ENCODE measurements around the gene RAET1G.
"Not testable (repeated sequence)": the region's sequence is repeated elsewhere in the genome, so short reads cannot be mapped to it uniquely, and the experiment has no call there.

RAET1G gene

DNA sequence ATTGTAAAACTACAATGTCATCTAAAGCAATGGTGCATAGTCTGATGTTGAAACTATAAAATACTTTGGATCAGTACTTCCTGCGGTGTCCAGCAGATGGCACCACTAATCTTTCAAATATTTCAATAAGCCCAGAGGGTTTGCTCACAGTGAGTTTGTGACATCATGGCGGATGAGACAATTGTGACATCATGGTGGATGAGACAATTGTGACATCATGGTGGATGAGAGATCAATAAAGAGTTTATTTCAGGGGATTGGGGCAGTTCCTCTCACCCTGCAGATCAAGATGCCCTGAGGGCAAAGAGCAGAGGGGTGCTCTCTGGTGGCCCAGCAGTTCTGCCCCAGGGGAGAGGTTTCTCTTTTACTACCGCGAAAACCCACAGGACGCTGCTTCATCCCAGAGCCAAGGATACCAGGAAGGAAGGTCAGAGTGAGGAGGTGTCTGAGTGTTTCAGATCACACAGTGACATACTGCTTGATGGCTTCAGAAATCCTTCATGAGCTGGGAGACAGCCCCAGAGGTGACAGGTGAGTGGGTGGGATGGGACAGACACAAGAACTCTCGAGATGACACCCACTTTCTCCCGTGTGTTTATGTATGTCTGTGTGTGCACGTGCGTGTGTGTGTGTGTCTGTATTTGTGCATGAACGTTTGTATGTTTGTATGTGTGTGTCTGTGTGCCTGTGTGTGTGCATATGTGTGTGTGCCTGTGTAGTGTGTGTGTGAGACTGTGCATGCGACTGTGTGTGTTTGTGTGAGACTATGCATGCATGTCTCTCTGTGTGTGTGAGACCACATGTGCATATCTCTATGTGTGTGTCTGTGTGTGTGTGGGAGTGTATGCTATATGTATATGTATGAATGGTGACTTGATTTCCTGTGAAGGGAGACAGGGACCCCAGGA, 11.6 kb upstream of the RAET1G start:
- peak; percentile 60 for DNase-seq (ENCODE audit: low spot score)

DNA sequence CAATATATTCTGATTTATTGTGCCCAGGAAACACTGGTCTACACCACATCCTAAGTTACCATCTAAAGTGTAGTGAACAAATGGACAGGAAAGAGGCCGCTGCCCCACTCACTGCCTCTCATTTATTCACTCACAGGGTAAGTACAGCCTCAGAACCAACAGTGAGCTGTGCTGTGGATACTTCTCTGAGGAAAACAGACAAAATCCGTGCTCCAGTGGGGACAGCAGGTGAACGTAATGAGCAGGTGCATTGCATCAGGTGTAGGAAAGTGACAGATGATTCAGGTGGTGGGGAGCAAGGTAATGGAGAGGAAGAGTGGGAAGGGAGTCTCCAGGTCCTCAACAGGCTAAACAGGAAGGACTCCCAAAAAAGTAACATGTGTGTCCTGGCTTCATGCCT, 10.5 kb upstream of the RAET1G start:
- DNase-seq (ENCODE audit: low spot score) = no peak

DNA sequence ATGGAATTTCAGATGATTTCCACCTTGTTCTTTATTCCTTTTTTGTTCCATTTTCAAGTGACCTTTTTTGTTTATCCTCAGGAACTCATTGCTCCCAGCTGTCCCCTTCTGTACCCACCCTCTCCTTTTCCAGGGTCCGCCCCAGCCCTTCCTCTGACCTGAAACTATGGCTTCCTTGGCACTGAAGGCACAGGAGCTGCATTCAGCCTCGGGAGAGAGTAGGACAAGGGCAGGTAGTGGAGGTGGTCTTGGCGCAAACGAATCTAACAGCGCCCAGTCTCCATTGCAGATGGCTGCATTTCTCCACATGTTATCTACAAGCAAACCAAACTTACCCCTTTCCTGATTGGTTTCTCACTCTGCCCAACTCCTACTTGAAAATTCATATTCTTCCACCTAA, 10.1 kb upstream of the RAET1G start:
- DNase-seq (ENCODE audit: low spot score) = no peak

GRCh38 chr6:149931501-149931900, 8.6 kb upstream of the RAET1G start:
- no peak for DNase-seq (ENCODE audit: low spot score)

DNA sequence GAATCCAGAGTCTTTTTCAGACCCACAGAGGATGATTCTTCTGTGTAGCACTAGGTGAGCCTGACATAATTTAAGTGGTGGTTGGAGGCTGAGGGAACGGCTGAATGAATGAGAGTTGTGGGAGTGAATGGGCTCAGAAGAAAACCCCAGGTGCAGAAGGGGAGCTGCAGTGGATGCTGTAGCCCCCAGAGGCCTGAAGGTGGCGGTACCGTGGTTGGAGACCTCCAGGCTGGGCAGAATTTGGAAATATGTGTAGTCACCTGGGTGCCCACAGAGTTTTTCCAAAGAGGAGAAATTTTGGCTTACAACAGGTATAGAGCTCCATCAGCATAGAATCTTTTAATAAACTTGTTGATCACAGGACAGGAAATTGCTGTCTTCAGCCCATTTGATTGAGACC, 6.5 kb upstream of the RAET1G start:
- DNase-seq (ENCODE audit: low spot score) = no peak

GRCh38 chr6:149927025-149927424, 4.1 kb upstream of the RAET1G start:
- not testable (repeated sequence) for DNase-seq (ENCODE audit: low spot score)

GRCh38 chr6:149925974-149926777, 3.3 kb upstream of the RAET1G start:
- peak; percentile 61 for DNase-seq (ENCODE audit: low spot score)

GRCh38 chr6:149925253-149925973, 2.5 kb upstream of the RAET1G start:
- DNase-seq (ENCODE audit: low spot score) = no peak

DNA sequence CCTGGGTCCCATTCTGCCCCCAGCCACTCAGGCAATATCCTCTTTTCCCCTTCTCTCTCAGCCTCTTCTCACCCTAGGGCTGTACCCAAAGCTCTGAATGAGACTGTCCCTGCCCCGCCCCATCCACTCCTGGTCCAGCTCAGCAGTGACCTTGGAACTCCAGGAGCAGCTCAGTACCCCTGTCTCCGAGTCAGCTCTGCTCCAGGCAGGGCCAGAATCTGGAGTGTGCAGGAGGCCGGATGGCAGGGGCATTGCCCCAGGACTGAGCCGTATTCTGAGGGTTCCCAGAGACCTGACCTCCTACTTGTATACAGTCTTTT, 2.0 kb upstream of the RAET1G start:
- no peak for DNase-seq (ENCODE audit: low spot score)

DNA sequence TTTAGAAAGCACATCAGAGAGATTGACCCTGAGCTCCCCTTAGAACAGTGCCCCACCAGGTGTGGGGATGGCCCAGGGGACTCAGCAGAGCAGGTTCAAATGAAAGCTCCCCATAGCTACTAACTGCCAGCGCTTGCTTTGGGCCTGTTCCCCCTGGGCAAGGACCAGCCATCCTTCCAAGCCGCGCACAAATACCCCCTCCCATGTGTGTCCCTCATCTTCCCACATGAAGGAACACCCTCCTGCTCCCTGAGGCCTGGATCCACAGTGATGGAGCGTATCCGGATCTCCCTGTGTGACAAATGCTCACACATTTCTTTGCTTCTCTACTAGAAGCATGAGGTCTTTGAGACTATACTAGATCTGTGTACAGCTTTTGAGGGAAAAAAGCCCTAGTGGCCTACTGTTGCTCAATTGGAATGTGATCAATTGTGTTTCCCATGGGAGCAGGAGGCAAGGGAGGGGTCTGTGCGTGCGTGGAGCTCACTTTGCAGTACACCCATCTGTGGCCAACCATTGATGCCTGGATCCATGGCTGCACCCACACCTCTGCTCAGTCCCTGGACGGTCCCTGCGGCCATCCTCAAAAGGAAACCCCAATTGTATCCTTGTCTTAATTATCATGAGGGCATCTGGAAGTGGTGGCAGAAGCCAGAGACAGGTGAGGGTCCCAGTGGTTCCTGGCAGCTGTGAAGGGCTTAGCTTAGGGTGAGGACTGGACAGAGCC, 1.4 kb upstream of the RAET1G start:
- no peak for DNase-seq (ENCODE audit: low spot score)

GRCh38 chr6:149923327-149923986, 536 bp upstream of the RAET1G start:
- no peak for DNase-seq (ENCODE audit: low spot score)

- not testable (repeated sequence) for DNase-seq (ENCODE audit: low spot score)
Observed at GRCh38 chr6:149922091-149922490, 830 bp downstream of the RAET1G start.

GRCh38 chr6:149921361-149921760, 1.6 kb downstream of the RAET1G start:
- DNase-seq (ENCODE audit: low spot score) = no peak

DNA sequence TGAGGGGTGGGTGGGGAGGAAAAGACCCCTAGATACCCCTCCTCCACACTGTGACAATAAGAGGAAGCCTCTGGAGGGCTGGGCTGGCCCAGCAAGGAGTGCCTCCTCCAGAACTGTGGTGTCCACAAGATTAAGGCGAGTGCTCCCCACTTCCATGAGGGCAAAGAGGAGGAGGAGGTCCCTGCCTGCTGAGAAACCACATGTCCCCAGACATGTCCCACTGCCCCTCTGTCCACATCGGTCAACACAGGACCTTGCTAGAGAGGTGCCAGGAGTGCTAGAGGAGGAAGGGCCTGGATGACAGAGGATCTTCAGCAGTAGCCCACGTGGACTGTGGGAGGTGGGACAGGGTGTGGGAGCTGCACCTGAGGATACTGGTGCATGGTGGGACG, 3.1 kb downstream of the RAET1G start:
- no peak for DNase-seq (ENCODE audit: low spot score)

- not testable (repeated sequence) for DNase-seq (ENCODE audit: low spot score)
Observed at GRCh38 chr6:149919126-149919833, 3.6 kb downstream of the RAET1G start.

DNA sequence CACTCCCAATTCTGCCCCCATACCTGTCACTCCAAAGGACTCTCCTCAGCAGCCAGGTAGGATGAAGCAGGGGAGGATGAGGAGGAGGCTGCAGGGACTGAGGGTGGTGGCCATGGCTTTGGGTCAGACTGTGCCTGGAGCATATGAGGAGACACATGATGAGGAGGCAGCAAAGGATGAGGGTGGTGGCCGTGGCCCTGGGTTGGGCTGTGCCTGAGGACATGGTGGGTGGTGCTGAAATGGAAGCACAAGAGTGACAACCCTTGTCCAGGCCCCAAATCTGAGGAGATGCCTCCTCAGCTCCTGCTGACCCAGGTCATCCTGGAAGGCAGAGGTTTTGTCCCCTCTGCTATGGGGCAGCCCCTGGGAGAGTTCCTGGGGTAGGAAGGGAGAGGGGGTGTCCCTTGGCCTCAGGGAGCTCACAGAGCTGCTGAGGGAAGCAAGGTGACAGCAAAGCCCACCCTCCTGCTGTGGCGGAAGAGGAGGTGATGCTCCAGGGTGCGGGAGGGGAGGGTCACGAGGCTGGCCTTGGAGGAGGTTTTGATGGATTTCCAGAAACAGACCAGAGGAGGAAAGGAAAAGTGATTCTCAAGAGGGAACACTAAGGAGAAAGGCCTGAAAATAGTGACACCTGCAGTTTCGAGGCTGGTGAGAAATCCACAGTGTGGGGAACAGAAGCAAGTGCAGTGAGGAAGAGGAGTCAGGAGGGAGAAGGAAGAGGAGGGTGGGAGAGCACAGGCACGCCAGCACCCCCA, 4.6 kb downstream of the RAET1G start:
- no peak for DNase-seq (ENCODE audit: low spot score)

DNA sequence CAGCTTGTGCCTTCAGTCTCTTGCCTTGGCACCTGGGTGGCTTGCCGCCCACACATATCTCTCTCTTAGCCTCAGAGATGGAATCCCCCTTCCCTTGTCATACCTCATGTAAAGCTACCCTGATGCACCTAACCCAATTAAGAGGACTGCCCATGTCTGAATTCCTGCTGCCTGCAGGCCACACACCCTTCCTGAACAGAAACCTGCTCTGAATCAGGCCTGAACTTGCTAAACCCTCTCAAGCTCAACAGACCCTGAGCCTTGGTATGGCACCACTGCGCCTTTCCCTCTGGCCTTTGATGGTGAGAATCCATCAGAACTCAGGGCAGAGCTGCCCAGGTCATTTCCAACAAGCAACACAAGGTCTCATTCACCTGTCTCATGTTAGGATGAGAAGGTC, 5.2 kb downstream of the RAET1G start:
- DNase-seq (ENCODE audit: low spot score) = no peak

- DNase-seq (ENCODE audit: low spot score) = no peak
Observed at GRCh38 chr6:149915970-149916865, 6.7 kb downstream of the RAET1G start.

Data from SK-N-DZ (cell line).